ENCODE data around the gene NHSL1.

NHSL1 gene

GRCh38 chr6:138403801-138404665, 95.3 kb downstream of the NHSL1 start, which contains the start of gene HEBP2:
TSS of gene HEBP2 (plus strand) at chr6:138404223. CDS start at chr6:138404496, 273 bp downstream.
- DNase-seq (ENCODE audit: low read depth in 2 of 2): peak; percentile 86 to 96

- DNase-seq (ENCODE audit: low read depth in 2 of 2): peak in 1 of 2 experiments; percentile 10
These were observed 95.9 kb downstream of the NHSL1 start for GRCh38 chr6:138403324-138403800.

- DNase-seq (ENCODE audit: low read depth in 2 of 2): no peak
These were observed 96.5 kb downstream of the NHSL1 start for GRCh38 chr6:138402838-138403187.

- no peak for DNase-seq (ENCODE audit: low read depth in 2 of 2)
These were observed 97.1 kb downstream of the NHSL1 start for GRCh38 chr6:138401960-138402837.

GRCh38 chr6:138400326-138400725, 99.0 kb downstream of the NHSL1 start:
- DNase-seq (ENCODE audit: low read depth in 2 of 2): no peak

- DNase-seq (ENCODE audit: low read depth in 2 of 2): no peak
These were observed 101.9 kb downstream of the NHSL1 start for GRCh38 chr6:138397128-138398122.

GRCh38 chr6:138396709-138397108, 102.6 kb downstream of the NHSL1 start:
- no peak for DNase-seq (ENCODE audit: low read depth in 2 of 2)

- no peak for DNase-seq (ENCODE audit: low read depth in 2 of 2)
These were observed 105.2 kb downstream of the NHSL1 start for GRCh38 chr6:138393871-138394783.

- no peak for DNase-seq (ENCODE audit: low read depth in 2 of 2)
These were observed 109.7 kb downstream of the NHSL1 start for GRCh38 chr6:138389551-138389950.

GRCh38 chr6:138387577-138388368, 111.5 kb downstream of the NHSL1 start:
- no peak for DNase-seq (ENCODE audit: low read depth in 2 of 2)

- DNase-seq (ENCODE audit: low read depth in 2 of 2): no peak
These were observed 112.4 kb downstream of the NHSL1 start for GRCh38 chr6:138386897-138387296.

- DNase-seq (ENCODE audit: low read depth in 2 of 2): no peak
These were observed 115.5 kb downstream of the NHSL1 start for GRCh38 chr6:138383776-138384175.

GRCh38 chr6:138382498-138383265, 116.6 kb downstream of the NHSL1 start:
- DNase-seq (ENCODE audit: low read depth in 2 of 2): no peak

GRCh38 chr6:138378463-138378862, 120.8 kb downstream of the NHSL1 start:
- DNase-seq (ENCODE audit: low read depth in 2 of 2): no peak

GRCh38 chr6:138377844-138378243, 121.5 kb downstream of the NHSL1 start, which contains the start of gene SMIM28:
TSS of gene SMIM28 (plus strand) at chr6:138377905. CDS start at chr6:138378073, 168 bp downstream.
- no peak for DNase-seq (ENCODE audit: low read depth in 2 of 2)

- no peak for DNase-seq (ENCODE audit: low read depth in 2 of 2)
These were observed 122.3 kb downstream of the NHSL1 start for GRCh38 chr6:138377042-138377441.

GRCh38 chr6:138374815-138375214, 124.5 kb downstream of the NHSL1 start:
- DNase-seq (ENCODE audit: low read depth in 2 of 2): no peak

- no peak for DNase-seq (ENCODE audit: low read depth in 2 of 2)
These were observed 125.1 kb downstream of the NHSL1 start for GRCh38 chr6:138374230-138374629.

All from stimulated activated CD4-positive, alpha-beta T cell treated with anti-CD3 and anti-CD28 coated beads, Interleukin-12 subunit alpha, Interleukin-12 subunit beta, amount 100 ng/mL, for 24 hours (primary cell).